HepG2 (cell line): ENCODE results near the gene CYP2A13.

ENCODE experiments used
- CTCF ChIP-seq: sonication (generic); formaldehyde crosslinking; IDR thresholded peaks from 2 replicates; pipeline ENCODE4 v1.5.0; 2020; ENCODE audit warnings: mild to moderate bottlenecking, missing genetic modification reagents, moderate library complexity
- KLF6 ChIP-seq: IDR thresholded peaks from 2 replicates; pipeline ENCODE4 v1.8.0; 2016; ENCODE audit warnings: missing biosample characterization, missing genetic modification reagents
- MTA3 ChIP-seq: sonication (generic); formaldehyde crosslinking; IDR thresholded peaks from 2 replicates; pipeline ENCODE4 v1.4.0; 2020; ENCODE audit warnings: missing genetic modification reagents
- NFKBIZ ChIP-seq: IDR thresholded peaks from 2 replicates; pipeline ENCODE4 v1.6.1; 2018; ENCODE audit warnings: missing genetic modification reagents, missing compliant biosample characterization
- YEATS2 ChIP-seq: sonication (generic); formaldehyde crosslinking; IDR thresholded peaks from 2 replicates; pipeline ENCODE4 v1.4.0; 2020; ENCODE audit warnings: missing genetic modification reagents, borderline replicate concordance
- ZFYVE20 ChIP-seq: sonication (generic); formaldehyde crosslinking; IDR thresholded peaks from 2 replicates; pipeline ENCODE4 v1.8.0; 2023; ENCODE audit warnings: low read depth, mild to moderate bottlenecking, moderate library complexity, missing genetic modification reagents, borderline replicate concordance
- TF ChIP-seq, protein P1 (sequence below): sonication (generic); formaldehyde crosslinking; IDR thresholded peaks from 2 replicates; pipeline ENCODE4 v1.4.0; 2020; ENCODE audit warnings: missing genetic modification reagents, borderline replicate concordance

DNA sequence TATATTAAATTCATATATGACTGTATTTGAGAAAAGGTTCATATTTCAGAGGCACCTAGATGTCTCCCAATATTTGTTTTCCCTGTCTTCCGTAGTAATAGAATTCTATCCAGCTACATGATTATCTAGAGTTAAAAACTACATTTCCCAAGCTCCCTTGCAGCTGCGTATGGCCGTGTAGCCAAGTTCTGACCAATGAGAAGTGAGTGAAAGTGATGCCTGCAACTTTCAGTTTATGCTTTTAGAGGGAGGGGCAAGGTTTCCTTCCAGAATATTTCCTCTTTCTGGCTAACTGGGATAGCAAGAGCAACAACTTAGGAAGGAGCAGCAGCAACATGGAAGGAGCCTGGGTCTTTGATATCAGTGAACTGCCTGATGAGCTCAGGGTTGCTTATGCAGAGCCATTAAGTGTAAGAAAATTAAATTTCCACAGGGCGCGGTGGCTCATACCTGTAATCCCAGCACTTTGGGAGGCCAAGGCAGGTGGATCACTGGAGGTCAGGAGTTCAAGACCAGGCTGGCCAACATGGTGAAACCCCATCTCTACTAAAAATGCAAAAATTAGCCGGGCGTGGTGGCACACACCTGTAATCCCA, 23.2 kb upstream of the CYP2A13 start:
- no peak for TF ChIP-seq MTA3 (CRISPR knock-in tag)
- TF ChIP-seq, protein P1, sequence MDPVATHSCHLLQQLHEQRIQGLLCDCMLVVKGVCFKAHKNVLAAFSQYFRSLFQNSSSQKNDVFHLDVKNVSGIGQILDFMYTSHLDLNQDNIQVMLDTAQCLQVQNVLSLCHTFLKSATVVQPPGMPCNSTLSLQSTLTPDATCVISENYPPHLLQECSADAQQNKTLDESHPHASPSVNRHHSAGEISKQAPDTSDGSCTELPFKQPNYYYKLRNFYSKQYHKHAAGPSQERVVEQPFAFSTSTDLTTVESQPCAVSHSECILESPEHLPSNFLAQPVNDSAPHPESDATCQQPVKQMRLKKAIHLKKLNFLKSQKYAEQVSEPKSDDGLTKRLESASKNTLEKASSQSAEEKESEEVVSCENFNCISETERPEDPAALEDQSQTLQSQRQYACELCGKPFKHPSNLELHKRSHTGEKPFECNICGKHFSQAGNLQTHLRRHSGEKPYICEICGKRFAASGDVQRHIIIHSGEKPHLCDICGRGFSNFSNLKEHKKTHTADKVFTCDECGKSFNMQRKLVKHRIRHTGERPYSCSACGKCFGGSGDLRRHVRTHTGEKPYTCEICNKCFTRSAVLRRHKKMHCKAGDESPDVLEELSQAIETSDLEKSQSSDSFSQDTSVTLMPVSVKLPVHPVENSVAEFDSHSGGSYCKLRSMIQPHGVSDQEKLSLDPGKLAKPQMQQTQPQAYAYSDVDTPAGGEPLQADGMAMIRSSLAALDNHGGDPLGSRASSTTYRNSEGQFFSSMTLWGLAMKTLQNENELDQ (CRISPR knock-in tag), result no peak
- no peak for TF ChIP-seq CTCF (CRISPR knock-in tag)
- no peak for TF ChIP-seq YEATS2 (CRISPR knock-in tag)
- TF ChIP-seq NFKBIZ (CRISPR knock-in tag), result no peak
- TF ChIP-seq KLF6 (CRISPR knock-in tag), result no peak
- no peak for TF ChIP-seq ZFYVE20 (CRISPR knock-in tag)
